Left lung (tissue), 10 donors: Measurements from ENCODE around the gene OSBP2. TPM values are rescaled to one million over a fixed set of nuclear protein-coding genes. Genes with fewer than 3 reads are reported as not detected.

Source experiments
- ATAC-seq: fragments of 200-7000 bp; cut with Tn5 transposase; one replicate; pipeline ENCODE4 v1.9.1; 2020; ENCODE audit warnings: moderate library complexity
- DNase-seq, 4 donors: peaks; one replicate each; pipeline ENCODE4 v3.0.0-alpha.2; 2013 to 2020
- H3K27ac ChIP-seq, 2 donors: fragments of 200-600 bp; sonication (generic) in 1 of 2; one replicate each; pipeline versions ENCODE4 v1.5.0 to v1.8.0; 2020 to 2021
- H3K27me3 ChIP-seq, 2 donors: fragments of 200-600 bp; sonication (generic) in 1 of 2; one replicate each; pipeline versions ENCODE4 v1.5.0 to v1.8.0; 2020 to 2021
- H3K36me3 ChIP-seq, 2 donors: fragments of 200-600 bp; sonication (generic) in 1 of 2; one replicate each; pipeline versions ENCODE4 v1.5.0 to v1.8.0; 2020 to 2021
- H3K4me1 ChIP-seq, 2 donors: fragments of 200-600 bp; one replicate each; pipeline ENCODE4 v1.8.0; 2021
- H3K4me3 ChIP-seq, 2 donors: fragments of 200-600 bp; sonication (generic) in 1 of 2; one replicate each; pipeline versions ENCODE4 v1.5.0 to v1.8.0; 2020 to 2021; ENCODE audit warnings: mild to moderate bottlenecking in 1 of 2
- H3K9me3 ChIP-seq, 2 donors: fragments of 200-600 bp; sonication (generic) in 1 of 2; one replicate each; pipeline versions ENCODE4 v1.5.0 to v1.8.0; 2020 to 2021
- CTCF ChIP-seq, 2 donors: fragments of 200-600 bp; sonication (generic) in 1 of 2; IDR thresholded peaks; one replicate each; pipeline versions ENCODE4 v1.5.0 to v1.8.0; 2021; ENCODE audit warnings: antibody characterized with exemption in 2 of 2
- intact Hi-C, 2 donors: fragments of 100-400 bp; cut with DNase I; formaldehyde crosslinking; loops; one replicate each; pipeline versions ENCODE4 v1.11.2 to v1.14.2; 2022
- polyA plus RNA-seq, 6 donors: library from polyadenylated mRNA; unstranded; fragments of 120-200 nt; gene quantifications; one replicate each; pipeline ENCODE4 v1.2.1, GENCODE V29; 2013; ENCODE audit not compliant: insufficient read length in 6 of 6
- total RNA-seq, 2 donors: library from RNA; stranded (reverse); fragmentation: NEBNext Ultra II Directional; extraction: Animal tissue kit (Norgen Biotek cat#: 25700); gene quantifications; one replicate each; pipeline ENCODE4 v1.2.1, GENCODE V29; 2021
- donor health status: DM: no; HTN: yes; CAD: no.
- donor health status: DM: no; HTN: no; CAD: no.

The OSBP2 gene
- total and polyA plus RNA-seq, 8 donors, result 4.0 to 21.0 (median 15.8) TPM

GRCh38 chr22:30866811-30867271 lies 172.2 kb downstream of the OSBP2 start:
- H3K27me3 ChIP-seq, result no peaks in the 10 kb centered on the region
- no peak overlapping the region for H3K27ac ChIP-seq
- TF ChIP-seq CTCF (IDR thresholded peaks at IDR 0.05), result no peak
- no peak for ATAC-seq
- H3K9me3 ChIP-seq, result no peaks in the 10 kb centered on the region
- no peaks in the 10 kb centered on the region for H3K36me3 ChIP-seq
- H3K4me3 ChIP-seq, result no peak overlapping the region
- H3K4me1 ChIP-seq, result no peaks in the 10 kb centered on the region
- intact Hi-C loops, result no loop called here
- DNase-seq, result peak in 1 of 4 donors; percentile 32

GRCh38 chr22:30867746-30868662 lies 173.3 kb downstream of the OSBP2 start:
- TF ChIP-seq CTCF (IDR thresholded peaks at IDR 0.05), result no peak
- H3K4me1 ChIP-seq, result no peaks in the 10 kb centered on the region
- H3K9me3 ChIP-seq, result no peaks in the 10 kb centered on the region
- ATAC-seq, result no peak
- intact Hi-C loops, result no loop called here
- DNase-seq, result peak in 2 of 4 donors; percentile 19 to 51
- no peak overlapping the region for H3K27ac ChIP-seq
- no peaks in the 10 kb centered on the region for H3K27me3 ChIP-seq
- H3K4me3 ChIP-seq, result no peak overlapping the region
- no peaks in the 10 kb centered on the region for H3K36me3 ChIP-seq

- intact Hi-C loops, result no loop called here
- peak in 2 of 4 donors; percentile 22 to 41 for DNase-seq
- Histone ChIP-seq H3K4me3 (no peak overlapping the region), H3K36me3 (no peaks in the 10 kb centered on the region), H3K9me3 (no peaks in the 10 kb centered on the region), H3K27ac (no peak overlapping the region), H3K27me3 (no peaks in the 10 kb centered on the region), H3K4me1 (no peaks in the 10 kb centered on the region)
- no peak for ATAC-seq
- TF ChIP-seq CTCF (IDR thresholded peaks at IDR 0.05), result no peak
These were observed 174.2 kb downstream of the OSBP2 start for GRCh38 chr22:30868663-30869385.

DNA sequence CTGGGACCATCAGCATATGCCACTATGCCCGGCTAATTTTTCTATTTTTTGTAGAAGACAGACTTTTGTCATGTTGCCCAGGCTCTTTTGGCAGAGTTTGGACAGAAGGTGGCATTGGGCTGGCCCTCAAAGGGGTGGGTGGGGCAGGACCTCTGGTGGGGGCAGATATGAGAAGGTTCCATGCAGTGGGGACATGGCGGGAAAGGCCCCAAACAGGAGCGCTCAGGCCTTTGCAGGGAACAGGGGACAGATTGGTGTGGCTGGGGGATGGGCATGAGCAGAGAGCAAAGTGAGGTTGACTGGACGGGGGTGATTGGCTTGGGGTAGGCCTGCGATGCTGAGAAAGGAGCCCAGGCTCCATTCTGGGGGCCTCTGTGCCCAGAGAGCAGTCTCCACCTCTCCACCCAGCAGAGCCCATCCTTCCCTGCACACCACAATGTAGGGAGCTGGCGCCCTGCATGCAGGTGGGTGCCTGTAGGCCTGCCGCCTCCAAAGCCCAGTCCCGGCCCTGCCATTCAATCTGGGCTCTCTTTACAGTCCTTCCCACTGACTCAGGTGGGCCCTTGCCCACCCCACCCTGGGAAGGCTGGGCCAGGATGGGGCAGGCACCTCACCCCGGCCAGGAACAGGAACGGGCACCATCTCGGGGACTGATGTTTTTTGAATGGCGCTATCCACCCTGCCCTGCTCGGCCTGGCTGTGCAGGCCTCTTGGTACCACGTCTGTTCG lies 175.2 kb downstream of the OSBP2 start:
- H3K27ac ChIP-seq, result no peak overlapping the region
- intact Hi-C loops, result no loop called here
- no peaks in the 10 kb centered on the region for H3K4me1 ChIP-seq
- no peaks in the 10 kb centered on the region for H3K36me3 ChIP-seq
- ATAC-seq (no peak), DNase-seq (peak in 2 of 4 donors; percentile 18 to 60)
- no peaks in the 10 kb centered on the region for H3K27me3 ChIP-seq
- no peaks in the 10 kb centered on the region for H3K9me3 ChIP-seq
- TF ChIP-seq CTCF (IDR thresholded peaks at IDR 0.05), result no peak
- no peak overlapping the region for H3K4me3 ChIP-seq
